Esophagus squamous epithelium (tissue), 4 donors: ENCODE data around the gene ZNG1B.

ENCODE experiments used
- POLR2A ChIP-seq, 4 donors: fragments of 450-650 bp; IDR thresholded peaks; one replicate each; pipeline ENCODE4 v1.6.1; 2017; ENCODE audit warnings: antibody characterized with exemption in 4 of 4, mild to moderate bottlenecking in 4 of 4, moderate library complexity in 3 of 4
- TF ChIP-seq, protein P1 (sequence below), 6 experiments: fragments of 450-650 bp in 4 of 6; fragments of 200-600 bp in 2 of 6; sonication (generic) in 2 of 6; IDR thresholded peaks; one replicate each; pipeline ENCODE4 v1.5.1; 2016 to 2019; ENCODE audit warnings: antibody characterized with exemption in 6 of 6, mild to moderate bottlenecking in 4 of 6, moderate library complexity in 4 of 6

DNA sequence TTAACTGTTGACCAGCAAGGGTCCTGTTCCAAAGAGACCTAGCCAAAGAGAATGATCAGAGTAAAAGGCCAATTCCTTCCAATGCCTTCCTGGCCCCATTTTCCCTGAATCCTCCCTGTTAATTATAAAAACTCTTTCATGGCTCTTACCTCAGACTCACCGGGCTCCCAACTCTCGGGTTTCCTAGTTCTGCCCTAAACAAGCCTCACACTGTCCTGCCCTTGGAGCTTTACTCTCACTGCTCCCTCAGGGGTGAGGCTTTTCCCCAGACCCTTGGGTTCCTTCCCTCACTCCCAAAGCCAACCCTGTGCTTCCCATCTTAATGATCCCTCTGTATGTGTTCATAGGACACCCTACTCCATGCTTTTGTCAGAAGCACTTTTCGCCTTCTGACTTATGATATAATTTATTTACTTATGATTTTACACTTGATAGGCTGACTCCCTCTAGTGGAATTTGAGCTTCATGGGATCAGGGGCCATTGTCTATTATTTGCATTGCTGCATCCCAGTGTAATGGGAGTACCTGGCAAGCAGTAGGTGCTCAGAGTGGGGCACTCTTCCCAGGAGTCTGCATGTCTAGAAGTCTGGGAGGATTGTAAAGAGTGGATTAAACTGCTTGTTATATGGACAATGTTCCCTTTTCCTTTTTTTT is 29.9 kb upstream of the ZNG1B start:
- TF ChIP-seq, protein P1, sequence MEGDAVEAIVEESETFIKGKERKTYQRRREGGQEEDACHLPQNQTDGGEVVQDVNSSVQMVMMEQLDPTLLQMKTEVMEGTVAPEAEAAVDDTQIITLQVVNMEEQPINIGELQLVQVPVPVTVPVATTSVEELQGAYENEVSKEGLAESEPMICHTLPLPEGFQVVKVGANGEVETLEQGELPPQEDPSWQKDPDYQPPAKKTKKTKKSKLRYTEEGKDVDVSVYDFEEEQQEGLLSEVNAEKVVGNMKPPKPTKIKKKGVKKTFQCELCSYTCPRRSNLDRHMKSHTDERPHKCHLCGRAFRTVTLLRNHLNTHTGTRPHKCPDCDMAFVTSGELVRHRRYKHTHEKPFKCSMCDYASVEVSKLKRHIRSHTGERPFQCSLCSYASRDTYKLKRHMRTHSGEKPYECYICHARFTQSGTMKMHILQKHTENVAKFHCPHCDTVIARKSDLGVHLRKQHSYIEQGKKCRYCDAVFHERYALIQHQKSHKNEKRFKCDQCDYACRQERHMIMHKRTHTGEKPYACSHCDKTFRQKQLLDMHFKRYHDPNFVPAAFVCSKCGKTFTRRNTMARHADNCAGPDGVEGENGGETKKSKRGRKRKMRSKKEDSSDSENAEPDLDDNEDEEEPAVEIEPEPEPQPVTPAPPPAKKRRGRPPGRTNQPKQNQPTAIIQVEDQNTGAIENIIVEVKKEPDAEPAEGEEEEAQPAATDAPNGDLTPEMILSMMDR (IDR thresholded peaks at IDR 0.05) = peak in 4 of 6 experiments; percentile 8 to 43 (median 22)
- TF ChIP-seq POLR2A (IDR thresholded peaks at IDR 0.05) = no peak
